NOMO-1 (cell line): ENCODE results near the gene ADCK1.
"Not testable (repeated sequence)": the region's sequence is repeated elsewhere in the genome, so short reads cannot be mapped to it uniquely, and the experiment has no call there.

ENCODE experiments used
- DNase-seq, 2 experiments: peaks; one replicate each; lab custom pipeline; 2025; ENCODE audit not compliant: unreplicated experiment in 2 of 2; lab: John Stamatoyannopoulos, UW

ADCK1 gene

DNA sequence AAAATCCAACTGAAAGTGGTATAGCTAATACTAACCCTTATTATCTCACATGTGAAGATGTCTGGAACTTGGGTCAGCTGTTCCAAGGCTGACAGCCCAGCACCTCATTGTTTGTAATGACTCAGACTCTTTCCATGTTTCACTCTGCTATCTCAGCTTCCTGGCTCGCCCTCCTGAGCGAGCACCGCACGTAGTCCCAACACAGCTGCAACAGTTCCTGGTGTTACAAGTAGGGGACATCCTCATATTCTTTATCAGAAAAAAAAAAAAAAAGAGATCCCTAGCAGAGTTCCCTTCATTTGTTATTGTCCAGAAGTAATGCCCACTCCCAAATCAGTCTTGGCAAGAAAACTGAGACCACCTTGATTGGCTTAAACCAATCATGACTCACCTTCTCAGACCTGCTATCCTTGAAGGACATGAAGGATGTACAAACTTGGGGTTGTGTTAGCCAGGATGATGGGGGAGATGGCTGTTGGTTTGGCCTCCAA is 92.5 kb downstream of the ADCK1 start:
- DNase-seq, result no peak

DNA sequence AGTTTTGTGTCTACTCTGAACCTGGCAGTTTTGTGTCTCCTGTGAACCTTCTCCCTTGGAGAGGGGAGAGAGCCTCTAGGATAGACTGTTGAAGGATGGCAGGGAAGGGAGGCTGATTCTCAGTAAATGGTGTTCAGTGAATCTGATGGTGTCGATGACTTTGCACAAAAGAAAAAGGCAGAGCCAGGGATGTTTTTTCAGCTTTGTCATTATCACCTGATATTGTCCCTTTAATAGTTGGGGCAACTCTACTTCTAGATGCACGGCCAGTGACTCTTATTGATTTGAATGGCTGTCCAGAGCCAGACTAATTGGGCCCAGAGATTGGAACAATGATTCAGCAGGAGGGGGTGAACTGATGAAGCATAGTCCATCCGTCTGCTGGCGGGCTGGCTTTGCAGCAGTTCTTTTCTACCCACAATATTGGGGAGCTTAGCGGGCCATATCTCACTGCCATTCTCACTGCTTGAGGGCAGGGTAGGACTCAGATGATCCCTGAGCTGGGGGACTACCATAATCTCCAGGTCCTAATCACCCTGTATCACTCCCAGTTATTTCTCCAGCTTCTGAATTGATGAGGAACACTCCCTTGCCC is 93.1 kb downstream of the ADCK1 start:
- no peak for DNase-seq

- DNase-seq, result no peak
Observed at GRCh38 chr14:77897374-77897773, 97.5 kb downstream of the ADCK1 start.

GRCh38 chr14:77902811-77903210 is 102.9 kb downstream of the ADCK1 start:
- DNase-seq, result no peak

GRCh38 chr14:77903221-77903620 is 103.3 kb downstream of the ADCK1 start:
- DNase-seq, result peak in 1 of 2 experiments; percentile 31

- no peak for DNase-seq
Observed at GRCh38 chr14:77903937-77904617, 104.2 kb downstream of the ADCK1 start.

DNA sequence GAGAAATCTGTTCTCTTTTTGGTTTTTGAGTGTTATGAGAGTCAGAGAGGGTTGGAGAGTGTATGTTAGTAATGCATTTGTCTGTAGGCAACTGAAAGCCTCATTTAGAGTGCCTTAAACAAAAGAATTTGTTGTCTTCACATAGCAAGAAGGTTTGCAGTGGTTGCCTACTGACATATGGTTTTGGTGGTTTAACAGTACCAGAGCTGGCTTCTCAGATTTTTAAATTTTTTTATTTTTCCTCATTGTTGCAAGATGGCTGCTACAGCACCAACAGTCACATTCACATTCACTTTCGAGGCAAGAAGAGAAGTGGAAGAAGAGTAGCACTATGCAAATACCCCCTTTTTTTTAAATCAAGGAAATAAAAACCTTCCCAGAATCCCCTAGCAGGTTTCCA is 106.5 kb downstream of the ADCK1 start:
- DNase-seq, result no peak

GRCh38 chr14:77908847-77909246 is 108.9 kb downstream of the ADCK1 start:
- no peak for DNase-seq

DNA sequence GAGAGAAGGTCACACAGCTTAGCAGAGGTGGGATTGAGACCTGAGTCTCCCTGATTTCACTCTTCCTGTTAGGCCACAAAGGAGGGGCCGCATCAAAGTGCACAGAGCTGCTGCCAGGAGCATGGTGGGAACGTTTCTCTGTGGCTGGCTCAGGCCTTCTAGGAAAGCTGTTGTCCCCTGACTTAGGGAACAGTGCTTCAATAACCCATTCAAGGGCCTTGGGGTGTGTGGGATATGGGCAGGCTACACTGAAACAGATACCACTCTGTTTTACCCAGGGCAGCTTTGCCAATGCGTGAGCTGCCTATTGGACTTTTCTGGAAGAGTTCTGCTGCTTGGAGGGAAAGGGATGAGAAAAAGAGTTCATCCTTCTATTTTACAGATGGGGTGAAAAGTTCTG is 110.0 kb downstream of the ADCK1 start:
- no peak for DNase-seq

DNA sequence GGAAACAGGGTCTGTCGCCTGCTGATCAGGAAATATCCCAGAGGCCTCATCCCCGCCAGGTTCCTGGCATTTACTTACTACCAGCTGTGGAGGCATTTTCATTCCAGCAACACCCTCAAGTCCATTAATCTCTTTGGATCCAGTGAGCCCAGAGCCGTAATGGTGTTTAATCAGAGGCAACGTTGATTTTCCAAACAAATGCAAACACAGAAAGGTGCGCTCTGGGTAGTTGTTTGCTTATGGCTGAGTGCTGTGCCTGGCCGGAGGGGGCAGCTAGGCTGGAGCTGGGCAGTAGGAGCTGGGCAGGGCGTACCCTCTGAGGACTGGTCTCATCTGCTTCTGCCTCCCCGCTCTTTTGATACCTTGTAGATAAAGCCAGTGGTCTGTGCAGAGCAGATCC is 110.6 kb downstream of the ADCK1 start:
- no peak for DNase-seq

- no peak for DNase-seq
Observed at GRCh38 chr14:77911356-77911755, 111.4 kb downstream of the ADCK1 start.

GRCh38 chr14:77912754-77913556 is 113.0 kb downstream of the ADCK1 start:
- no peak for DNase-seq

DNA sequence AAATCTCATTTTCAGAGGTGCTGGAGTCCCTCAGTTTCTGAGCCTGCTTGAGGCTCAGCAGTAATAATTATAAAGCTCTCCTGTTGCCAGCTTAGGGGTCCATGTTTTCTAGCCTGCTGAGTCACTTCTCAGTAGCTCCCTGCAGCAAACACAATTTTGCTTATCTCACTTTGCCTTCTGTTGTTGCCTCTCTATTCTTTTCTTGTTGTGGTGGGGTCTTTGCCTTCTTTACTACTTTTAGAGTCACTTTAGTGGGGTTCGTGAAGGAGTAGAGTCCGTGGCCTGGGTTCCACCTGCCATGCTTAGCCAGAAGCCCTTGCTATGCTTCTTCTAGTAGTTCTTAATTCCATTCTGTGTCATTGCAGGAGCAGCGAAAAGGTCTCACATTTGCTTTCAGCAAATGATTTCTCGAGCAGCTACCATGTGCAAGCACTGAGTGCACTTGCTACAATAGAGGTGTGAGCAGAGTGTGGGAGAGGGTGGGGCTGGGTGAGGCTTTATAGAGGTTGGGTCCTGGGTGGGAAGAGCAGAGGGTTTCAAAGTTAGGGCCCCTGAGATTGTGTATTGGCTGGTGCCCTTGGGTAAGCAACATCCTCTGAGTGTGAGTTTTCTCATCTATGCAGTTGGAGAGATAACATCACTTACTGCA is 114.3 kb downstream of the ADCK1 start:
- DNase-seq, result no peak

- DNase-seq, result not testable (repeated sequence)
Observed at GRCh38 chr14:77915390-77915789, 115.5 kb downstream of the ADCK1 start.

DNA sequence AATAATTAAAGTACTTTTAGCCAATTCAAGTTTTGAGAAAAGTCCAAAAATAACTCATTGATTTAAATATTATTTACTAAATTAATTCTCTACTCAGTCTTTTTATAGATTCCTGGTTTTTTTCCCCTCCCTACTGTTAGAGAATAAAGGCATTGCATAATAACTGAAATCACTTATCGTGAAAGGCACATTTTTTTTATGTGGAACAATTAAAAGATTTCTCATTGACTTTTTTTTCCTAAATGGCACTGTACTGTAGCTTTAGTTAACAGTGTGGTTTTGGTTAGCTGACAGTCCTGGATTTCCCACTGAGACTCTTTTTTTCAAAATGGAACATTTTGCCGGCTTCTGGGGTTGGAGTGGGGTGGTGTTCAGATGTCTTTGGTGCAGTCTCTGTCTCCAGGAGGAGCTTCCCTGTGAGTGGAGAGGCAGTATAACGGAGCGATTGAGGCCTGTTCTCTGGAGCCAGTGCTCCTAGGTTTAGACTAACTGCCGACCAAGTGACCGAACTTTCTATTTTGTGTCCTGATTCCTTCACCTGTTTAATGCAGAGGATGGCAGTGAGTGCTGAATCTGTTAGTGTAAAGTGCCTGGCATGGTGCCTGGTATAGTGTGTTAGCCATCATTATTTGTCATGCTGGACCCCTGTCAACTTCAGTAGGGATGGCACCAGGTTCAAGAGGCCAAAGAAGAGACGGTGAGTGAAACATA is 117.7 kb downstream of the ADCK1 start:
- DNase-seq, result no peak

DNA sequence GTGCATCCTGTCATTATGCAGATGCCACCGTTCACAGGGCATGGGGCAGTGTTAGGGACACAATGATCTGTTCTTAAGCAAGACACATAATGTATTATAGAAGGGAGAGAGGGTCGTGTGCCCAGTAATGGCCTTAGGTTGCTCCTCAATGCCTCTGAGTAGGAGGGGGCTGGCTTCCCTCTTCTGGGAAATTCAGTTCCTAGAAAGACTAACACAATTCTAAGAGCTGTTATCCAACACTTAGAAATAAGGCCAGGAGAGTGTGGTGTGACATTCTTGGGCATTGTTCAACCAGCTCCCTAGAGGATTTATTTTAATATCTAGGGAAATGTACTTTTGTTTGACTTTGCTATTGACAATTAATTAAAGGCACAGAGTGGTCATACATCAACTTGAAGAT is 118.5 kb downstream of the ADCK1 start:
- no peak for DNase-seq

DNA sequence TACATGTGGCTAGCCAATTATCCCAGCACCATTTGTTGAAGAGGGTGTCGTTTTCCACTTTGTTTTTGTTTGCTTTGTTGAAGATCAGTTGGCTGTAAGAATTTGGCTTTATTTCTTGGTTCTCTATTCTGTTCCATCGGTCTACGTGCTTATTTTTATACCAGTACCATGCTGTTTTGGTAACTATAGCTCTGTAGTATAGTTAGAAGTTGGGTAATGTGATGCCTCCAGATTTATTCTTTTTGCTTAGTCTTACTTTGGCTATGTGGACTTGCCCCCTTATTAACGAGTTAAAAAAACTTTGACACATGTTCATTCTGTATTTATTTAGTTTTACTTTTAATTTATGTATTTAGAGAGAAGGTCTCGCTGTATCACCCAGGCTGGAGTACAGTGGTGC is 120.4 kb downstream of the ADCK1 start:
- no peak for DNase-seq

- DNase-seq, result no peak
Observed at GRCh38 chr14:77921818-77922217, 121.9 kb downstream of the ADCK1 start.

DNA sequence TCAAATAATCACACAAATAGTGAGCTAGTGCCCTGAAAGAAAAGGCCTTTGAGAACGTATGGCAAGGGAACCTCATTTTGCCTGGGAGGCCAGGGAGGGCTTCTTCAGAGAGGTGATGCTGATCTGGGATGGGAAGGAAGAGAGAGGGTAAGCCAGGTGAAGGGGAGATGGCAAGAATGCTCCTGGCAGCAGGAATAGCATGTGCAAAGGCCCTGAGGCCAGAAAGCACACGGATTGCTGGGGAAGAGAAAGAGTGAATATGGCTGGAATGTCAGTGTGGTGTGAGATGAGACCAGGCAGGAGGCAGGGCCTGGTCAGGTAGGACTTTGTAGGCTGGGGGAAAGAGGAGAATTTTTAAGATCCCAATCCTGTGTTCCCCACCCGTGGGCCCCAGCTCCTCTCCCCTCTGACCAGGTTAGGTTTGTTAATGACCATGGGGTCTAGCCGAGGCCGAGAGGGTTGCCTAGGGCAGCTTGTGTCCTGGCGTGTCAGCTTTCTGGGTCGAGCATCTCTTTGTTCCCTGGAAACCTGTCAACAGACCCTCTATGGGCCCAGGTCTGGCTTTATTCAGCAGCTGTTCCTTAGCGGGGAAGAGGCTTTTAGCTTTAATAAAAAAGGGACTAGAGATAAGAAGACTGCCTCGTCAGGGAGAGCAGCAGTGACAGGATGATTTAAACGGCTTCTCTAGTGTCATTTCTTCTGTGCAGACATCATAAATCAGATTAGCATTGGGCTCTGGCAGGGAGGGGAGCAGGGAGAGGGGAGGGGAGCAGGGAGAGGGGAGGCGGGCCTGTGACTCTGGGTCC is 123.4 kb downstream of the ADCK1 start:
- DNase-seq, result no peak
